HG02840 (cell line): ENCODE results near the gene PEX26.
"Not testable (repeated sequence)": the region's sequence is repeated elsewhere in the genome, so short reads cannot be mapped to it uniquely, and the experiment has no call there.

Source experiments
- ATAC-seq: cut with Tn5 transposase; IDR thresholded peaks from one replicate; pipeline ENCODE4 v1.9.1; 2021; ENCODE audit warnings: mild to moderate bottlenecking, moderate library complexity, moderate number of reproducible peaks; ENCODE audit not compliant: unreplicated experiment, low FRiP score

Gene PEX26

DNA sequence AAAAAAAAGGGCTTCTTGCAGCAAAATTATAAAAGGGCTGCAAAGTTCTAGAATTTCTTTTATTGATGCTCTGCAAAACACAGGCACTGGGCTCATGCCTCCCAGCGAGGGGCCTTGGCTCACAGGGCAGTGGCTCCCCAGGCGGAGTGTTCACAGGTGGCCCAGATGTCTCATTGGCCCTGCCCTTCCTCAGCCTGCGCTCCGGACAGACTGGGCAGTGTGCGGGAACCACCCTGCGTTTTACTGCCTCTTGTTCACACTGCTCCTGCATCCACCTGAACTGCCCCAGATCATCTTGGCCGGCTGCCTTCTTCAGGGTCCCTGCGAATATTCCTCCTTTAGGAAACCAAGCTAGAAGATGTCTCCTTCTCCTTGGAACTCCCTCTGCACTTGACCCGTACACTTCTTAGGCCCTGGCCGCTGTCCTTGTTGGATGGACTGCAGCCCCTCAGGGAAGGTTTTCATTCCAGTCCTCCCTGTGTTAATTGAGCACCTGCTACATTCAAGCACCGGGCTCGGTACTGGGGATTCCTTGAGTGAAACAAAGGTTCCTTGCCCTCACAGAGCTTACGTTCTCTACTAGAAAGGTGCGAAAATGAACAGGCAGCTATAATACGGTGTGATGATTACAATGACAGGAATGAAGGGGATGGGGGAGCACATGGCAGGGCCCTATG, 37.3 kb downstream of the PEX26 start:
- ATAC-seq, result no peak

DNA sequence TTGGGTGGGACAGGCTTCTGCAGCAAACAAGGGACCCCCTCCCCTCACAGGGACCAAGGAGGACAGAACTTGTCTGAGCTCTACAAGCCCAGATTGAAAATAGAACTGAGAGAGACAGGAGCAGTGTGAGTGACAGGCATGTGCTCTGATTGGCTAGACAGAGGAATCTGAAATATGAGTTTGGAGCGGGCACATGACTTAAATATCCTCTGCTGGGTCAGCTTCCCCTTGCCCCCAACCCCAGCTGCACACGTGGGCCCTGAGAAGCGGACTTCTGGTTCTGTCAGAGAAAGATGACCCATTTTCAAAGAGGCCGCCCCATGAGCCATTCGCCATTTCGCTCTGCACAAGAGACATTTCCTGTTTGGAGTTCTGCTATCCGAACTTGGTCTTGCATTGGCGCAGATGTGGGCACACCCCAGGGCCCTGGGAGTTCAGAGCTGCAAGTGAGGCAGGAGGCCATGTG, 38.1 kb downstream of the PEX26 start:
- ATAC-seq, result no peak

DNA sequence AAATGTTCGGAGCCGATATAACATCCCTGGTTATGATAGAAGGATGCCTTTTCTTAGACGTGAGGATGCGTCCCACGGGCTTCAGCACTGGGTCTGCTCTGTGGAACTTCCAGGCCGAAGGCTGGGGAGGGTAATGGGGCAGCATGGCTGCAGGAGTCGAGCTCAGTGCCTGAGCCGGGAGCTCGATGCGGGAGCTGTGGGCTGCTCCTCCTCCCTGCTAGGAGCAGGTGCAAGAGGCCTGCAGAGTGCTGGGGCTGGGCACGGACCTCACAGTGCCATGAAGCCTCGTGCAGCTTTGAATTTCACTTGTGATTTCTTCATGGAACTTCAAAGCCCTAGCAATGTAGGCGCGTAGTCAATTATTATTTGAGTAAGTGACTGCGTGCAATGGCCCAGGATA, 38.8 kb downstream of the PEX26 start:
- ATAC-seq, result no peak

DNA sequence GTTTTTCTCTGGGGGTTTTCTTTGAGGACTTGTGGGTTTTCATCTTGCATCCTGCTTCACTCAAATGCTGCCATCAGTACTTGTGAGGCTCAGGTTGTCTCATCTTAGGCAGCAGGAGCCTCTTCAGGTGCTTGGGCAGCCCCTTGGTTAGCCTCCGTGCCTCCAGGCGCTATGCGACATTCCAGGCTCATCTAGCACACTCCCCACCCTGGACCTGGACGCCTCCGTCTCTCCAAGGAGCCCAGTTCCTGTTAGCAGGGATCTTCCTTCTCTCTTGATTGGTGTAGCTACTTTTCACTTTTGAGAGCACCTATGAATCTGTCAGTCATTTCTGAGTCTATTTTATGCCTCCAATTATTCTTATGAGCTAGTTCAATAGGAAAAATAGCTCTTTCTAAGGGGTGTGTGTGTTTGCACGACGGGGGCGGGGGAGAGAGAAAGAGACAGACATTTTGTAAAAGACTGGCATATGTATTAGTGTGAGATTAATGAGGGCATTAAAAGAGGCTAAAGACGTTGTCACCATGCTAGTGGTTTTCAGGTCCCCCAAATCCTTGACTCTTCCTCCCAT, 40.6 kb downstream of the PEX26 start:
- no peak for ATAC-seq

DNA sequence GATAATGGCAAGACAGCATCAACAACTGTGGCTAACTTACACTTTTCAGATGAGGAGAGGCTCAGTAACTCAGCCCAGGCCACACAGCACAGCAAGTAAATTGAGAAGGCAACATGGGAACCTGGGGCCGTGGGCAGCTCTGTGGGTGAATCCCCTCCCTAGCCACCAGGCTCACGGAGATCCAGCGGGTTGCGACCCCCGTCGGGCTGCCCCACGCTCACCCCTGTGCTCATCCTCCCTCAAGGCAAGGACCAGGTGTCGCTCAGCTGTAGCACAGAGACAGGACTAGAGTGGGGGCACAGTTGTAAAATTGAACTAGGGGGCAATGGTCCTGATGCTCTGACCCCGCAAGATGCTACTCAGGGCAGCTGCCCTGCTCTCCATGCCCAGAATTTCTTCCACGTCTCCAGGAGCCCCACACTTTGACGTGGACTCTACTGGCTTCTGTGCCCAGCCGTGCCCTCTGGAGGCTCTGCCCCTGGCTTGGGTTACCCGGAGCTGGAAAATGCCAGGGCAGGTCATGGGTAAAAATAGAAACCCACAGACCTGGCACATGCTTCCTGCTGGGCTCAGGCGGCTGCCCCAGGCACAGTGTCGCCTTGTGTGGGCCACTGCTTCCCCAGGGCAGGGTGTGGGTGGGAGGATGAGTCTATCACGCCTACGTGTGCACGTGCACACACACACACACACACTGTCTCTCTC, 41.8 kb downstream of the PEX26 start:
- ATAC-seq, result no peak

DNA sequence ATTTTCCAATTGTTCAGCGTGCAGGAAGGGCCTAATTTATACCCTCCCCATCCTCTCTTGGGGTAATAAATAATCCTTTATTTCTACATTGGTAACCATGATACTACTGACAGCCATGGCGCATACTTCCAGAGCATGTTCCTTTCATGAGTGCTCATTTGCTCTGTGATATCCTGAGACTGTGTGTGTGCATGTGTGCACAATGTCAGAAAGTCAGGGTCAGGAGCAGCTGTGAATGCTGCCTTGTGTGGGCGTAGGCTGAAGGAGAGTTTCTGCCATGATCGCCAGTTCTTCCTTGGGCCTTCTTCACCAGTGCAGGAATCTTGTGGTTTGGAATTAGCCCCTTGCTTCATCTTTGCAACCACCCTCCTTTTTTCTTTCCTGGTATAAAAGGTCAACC, 43.1 kb downstream of the PEX26 start:
- ATAC-seq, result no peak

DNA sequence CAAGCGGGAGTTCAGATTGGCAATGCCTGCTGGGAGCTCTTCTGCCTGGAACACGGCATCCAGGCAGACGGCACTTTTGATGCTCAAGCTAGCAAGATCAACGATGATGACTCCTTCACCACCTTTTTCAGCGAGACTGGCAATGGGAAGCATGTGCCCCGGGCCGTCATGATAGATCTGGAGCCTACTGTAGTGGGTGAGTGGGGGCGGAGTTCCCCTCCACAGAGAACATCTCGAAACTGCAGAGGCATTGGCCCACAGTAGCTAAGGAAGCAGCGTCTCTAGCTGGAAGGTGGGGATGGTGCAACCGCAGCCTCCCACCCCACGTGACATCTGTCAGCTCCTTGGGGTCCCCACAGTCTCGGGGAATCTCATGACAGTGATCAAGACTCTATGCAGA, 43.7 kb downstream of the PEX26 start:
- ATAC-seq, result no peak

DNA sequence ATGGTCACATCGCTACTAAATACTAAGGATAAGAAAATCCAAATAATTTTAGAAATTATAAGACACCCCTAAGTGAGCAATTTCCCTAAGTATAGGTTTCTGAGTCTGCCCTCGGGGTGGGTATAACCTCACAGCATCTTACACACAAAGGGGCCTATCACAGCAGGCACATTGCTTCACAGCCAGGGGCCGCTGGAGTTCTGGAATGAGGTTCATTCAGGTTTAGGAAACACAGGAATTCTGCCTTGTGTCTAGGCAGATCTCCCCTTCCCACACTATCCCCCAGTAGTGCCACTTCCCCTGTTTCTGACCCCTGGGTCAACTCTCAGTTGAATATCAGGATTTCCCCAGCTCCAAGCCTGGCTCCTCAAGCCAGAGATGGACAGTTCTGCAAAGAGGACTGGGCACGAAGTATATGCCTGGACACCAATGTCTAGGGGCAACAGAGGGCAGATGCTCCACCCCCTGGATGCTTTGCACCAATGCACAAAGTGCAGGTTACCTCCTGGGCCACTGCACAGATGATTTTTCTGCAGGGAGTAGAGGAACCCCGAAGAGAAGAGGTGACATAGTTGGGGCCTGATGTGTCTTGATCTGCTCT, 44.3 kb downstream of the PEX26 start:
- ATAC-seq, result no peak

DNA sequence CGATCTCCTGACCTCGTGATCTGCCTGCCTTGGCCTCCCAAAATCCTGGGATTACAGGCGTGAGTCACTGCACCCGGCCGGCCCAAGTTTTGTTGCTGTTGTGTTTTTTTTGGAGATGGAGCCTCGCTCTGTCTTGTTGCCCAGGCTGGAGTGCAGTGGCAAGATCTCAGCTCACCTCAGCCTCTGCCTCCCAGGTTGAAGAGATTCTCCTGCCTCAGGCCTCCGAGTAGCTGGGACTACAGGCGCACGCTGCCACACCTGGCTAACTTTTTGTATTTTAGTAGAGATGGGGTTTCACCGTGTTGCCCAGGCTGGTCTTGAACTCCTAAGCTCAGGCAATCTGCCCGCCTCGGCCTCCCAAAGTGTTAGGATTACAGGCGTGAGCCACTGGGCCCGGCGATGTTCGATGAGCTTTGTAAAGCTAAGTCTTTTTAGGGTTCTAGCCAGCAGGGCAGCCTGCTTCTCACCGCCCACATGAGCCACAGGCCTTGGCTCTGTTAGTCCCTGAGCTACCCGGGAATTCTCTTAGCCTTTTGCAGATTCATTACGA, 45.8 kb downstream of the PEX26 start:
- ATAC-seq, result not testable (repeated sequence)

DNA sequence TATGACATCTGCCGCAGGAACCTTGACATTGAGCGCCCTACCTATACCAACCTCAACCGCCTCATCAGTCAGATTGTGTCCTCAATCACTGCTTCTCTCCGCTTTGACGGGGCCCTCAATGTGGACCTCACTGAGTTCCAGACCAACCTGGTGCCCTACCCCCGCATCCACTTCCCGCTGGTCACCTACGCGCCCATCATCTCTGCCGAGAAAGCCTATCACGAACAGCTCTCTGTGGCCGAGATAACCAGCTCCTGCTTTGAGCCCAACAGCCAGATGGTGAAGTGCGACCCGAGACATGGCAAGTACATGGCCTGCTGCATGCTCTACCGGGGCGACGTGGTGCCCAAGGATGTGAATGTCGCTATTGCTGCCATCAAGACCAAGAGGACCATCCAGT, 48.8 kb downstream of the PEX26 start:
- no peak for ATAC-seq

DNA sequence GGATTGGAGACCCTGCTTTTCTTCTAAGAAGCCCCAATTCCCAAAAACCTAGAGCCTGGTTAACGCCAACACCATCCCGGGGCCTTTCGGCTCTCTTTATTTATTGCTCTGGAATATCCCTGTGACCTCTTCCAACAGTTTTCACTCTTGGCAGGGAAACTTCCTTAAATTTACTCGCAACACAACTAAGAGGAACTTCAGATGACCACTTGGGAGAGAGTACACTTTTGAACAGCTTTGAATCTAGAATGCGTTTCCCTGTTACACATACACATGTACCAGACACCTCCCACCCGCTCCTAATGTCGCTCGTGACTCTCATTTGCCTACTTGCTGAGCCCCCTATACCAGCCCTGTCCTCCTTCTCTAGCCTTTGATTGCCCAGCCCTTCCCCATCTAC, 52.2 kb downstream of the PEX26 start:
- no peak for ATAC-seq

DNA sequence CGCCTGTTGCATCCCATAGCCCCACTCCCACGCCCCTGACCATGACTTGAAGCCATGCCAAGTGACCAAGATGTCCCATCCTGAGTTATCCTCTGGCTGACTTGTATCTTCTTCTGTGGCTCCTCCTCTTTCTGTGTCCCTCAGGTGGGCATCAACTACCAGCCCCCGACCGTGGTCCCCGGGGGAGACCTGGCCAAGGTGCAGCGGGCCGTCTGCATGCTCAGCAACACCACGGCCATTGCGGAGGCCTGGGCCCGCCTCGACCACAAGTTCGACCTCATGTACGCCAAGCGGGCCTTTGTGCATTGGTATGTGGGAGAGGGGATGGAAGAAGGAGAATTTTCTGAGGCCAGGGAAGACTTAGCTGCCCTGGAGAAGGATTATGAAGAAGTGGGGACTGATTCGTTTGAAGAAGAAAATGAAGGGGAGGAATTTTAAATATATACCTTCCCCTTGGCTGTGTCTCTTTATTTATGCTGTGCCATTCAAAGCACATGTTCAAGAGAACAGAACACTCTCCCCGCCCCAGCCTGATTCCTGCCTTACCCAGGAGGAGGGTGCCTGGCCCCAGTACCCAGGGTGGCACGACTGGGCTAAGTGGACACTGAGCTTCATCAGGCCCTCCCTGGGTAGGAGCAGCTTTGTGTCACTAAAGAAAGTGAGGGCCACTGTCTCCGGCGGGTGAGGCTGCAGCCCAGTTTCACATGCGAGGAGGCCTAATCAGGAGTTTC, 53.1 kb downstream of the PEX26 start:
- no peak for ATAC-seq

DNA sequence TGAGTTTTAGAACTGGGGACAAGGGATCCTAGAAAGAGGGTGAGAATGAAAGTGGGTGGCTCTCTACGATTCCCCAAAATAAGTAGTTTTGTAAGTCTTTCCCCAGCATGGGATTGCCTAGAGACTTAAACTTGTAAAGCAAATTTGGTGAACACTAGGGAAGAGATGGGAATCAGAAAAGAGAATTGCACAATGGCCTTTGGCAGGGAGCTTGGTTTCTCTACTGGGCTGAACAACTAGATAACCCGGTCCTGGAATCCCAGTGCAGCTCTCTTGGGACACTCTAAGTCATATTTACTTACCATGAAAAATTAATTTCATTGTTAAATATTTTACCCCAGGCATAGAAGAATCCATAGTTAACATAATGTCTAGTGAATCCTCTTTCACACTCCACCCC, 55.7 kb downstream of the PEX26 start:
- ATAC-seq, result no peak

DNA sequence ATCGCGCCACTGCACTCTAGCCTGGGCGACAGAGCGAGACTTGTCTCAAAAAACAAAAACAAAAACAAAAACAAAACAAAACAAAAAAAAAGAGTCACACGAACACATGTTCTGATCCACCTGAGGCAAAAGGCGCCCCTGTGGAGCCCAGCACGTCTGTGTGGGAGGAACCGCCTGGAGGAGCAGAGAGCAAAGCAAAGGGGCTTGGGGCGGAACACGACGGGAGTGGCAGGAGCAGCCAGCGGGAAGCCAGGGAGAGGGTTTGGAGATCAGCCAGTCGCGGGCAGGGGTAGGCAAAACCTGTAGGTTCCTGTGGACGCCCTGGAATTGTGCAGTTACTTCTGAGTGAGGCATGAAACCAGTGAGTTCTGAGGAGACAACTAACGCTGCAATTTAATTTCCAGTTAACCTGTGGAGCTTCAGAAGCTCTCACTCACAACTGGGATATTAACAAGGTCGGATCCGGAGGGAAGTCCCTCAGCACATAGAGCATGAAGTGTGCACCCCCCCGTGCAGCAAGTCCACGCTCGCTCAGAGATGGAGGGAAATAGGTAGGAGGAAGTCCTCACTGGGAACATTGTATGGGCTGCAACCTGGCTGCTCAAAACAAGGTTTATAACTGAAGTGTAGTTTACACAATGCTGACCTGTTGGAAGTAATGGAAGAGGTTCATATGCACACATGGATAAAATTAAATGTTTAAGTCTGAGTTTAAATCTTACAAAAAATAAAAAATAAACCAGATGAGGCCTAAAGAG, 59.0 kb downstream of the PEX26 start:
- no peak for ATAC-seq

DNA sequence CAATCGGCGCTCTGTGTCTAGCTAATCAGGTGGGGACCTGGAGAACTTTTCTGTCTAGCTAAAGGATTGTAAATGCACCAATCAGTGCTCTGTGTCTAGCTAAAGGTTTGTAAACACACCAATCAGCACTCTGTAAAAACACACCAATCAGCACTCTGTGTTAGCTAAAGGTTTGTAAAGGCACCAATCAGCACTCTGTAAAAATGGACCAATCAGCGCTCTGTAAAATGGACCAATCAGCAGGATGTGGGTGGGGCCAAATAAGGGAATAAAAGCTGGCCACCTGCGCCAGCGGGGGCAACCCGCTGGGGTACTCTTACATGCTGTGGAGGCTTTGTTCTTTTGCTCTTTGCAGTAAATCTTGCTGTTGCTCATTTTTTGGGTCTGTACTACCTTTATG, 63.2 kb downstream of the PEX26 start:
- not testable (repeated sequence) for ATAC-seq

DNA sequence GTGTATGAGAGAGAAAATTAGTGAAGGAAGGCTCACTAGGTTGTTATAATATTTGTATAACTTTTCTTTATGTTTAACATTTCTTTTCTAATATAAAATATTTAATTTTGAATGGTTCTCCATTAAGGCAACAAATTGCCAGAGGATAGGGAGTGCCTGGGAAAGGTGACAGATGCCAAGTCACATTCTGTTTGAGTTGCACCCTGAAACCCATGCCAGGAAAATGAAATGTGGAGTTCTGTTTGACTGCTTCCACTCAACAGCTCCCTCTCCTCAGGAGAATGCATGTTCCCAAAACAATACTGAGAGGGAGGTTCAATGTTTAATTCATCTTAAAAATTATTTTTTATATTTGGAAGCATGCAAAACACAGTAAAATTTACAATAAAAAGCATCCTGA, 66.3 kb downstream of the PEX26 start:
- ATAC-seq, result no peak

DNA sequence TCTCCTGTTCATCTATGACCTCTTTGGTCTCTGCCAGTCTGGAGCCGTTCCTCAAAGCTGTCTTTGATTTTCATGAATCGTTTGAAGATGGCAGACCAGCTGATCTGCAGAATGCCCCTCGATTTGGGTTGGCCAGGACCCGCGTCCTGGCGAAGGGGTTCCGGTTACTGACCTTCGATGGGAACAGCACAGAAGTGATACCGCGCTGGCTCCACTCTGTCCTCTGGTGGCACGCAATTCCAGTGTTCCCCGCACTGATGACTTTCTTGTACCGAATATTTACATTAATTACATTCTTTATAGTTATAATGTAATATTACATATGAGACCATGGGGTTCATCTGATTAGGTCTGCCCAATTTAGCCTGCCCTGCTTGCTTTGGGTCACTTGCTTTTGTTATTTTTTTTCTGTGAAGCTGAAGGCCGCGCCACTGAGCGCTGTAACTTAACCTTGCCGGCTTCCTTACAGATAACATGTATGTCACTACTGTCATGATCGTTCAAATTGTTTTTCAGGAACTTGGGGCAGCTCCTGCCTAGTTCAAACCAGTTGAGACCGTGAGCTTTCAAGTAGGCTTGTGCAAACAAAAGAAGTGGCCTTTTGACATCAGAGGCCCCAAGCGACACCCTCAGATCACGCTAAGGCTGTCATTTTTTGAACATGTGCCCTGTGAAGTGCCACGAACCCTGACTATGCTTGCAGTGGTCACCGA, 68.0 kb downstream of the PEX26 start:
- ATAC-seq, result no peak

DNA sequence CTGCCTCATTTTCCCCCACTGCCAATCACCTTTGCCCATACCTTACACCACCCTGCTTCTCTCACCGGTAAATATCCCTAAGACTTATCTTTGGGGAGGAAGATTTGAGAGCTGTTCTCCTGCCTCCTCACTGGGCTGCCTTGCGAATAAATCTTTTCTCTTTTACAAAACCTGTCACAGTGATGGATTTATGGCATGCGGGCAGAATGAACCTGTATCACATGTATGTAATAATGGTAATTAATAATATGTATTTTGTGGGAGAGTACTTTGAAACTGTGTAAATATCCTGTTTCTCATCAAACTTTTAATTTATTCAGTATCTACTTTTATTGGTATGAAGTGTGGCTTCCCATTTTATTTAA, 68.6 kb downstream of the PEX26 start:
- no peak for ATAC-seq

DNA sequence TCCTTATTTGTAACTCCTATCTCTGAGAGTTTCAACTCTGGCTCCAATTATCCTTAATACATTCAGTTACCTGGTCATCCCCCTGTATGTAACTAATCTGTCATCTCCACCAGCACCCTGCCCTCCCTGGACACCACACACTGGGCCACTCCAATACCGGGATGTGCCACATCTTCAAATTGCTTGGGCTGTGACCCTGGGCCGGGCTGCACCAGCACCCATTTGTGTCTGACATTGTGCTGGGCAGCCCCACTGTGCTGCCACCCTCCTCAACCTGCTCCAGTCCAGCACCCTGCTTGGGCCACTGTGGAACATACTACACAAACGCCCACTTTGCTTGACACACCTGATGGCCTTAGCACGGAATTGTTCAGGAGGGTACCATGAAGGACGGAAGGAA, 70.0 kb downstream of the PEX26 start:
- ATAC-seq, result no peak
